ENCODE measurements around the gene PPARD. TPM values are rescaled to one million over a fixed set of nuclear protein-coding genes. Genes with fewer than 3 reads are reported as not detected.
A peak's percentile ranks its signal among the peaks of the same experiment; 100 is the strongest.

PPARD gene
- total and polyA plus RNA-seq, 2 of the 13 experiments (the other 11 are each of a cell fraction or from before 2014, with no cell fraction given), result 6.1 to 13.3 TPM

DNA sequence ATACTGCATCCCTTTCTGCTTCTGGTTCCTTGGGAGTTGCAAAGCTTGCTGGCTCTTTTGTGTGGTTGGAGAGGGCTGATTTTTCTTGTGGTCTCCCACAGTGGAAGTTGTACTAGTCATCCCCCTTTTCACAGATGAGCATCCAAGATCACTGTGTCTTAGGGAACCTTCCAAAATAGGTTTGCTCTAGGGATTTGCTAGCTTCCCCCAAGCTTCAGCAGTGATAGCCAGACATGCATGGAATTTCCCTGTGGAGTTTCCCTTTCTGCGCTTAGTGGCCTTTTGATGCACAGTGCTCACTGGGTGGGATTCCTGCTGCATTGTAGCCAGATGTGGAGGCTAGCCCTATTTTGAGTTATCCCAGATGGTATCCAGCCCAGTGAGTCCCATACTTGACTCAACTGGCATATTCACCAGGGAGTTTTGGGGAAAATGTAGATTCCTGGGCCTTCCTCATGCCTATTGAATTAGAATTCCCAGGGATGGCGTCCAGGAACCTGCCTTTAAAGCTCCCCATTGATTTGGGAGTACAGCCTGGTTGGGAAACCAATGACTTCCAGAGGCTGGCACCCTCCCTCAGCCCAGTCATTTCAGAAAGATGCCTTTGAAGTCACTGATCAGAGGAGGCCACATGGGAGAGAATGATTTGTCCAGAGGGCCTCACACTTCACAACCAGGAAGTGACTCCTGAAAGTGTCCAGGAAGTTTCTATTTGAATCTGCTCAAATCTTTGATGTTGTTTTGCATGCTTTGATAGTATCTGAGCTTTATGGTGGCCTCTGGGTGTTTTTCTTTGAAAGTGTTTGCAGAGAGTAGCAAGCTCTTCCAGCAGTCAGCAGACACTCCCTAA lies 25.9 kb downstream of the PPARD start (continued):
- TF ChIP-seq ZNF17 (CRISPR knock-in tag; IDR thresholded peaks at IDR 0.05) (no peak), ZNF33B (CRISPR knock-in tag; IDR thresholded peaks at IDR 0.05) (no peak), RFX3 (CRISPR knock-in tag; IDR thresholded peaks at IDR 0.05) (no peak), ZNF121 (CRISPR knock-in tag; IDR thresholded peaks at IDR 0.05) (no peak), ZEB1 (IDR thresholded peaks at IDR 0.05; ENCODE audit: insufficient replicate concordance, low read depth) (no peak), ZNF512 (CRISPR knock-in tag; IDR thresholded peaks at IDR 0.05) (no peak), ZMYM2 (CRISPR knock-in tag; IDR thresholded peaks at IDR 0.05) (no peak), GMEB2 (CRISPR knock-in tag; IDR thresholded peaks at IDR 0.05; ENCODE audit: low read depth) (no peak), ZNF574 (CRISPR knock-in tag; IDR thresholded peaks at IDR 0.05) (peak; percentile 36; the same call in 1 of the 2 replicates), ZFP36L2 (CRISPR knock-in tag; IDR thresholded peaks at IDR 0.05) (no peak), ZNF672 (CRISPR knock-in tag; IDR thresholded peaks at IDR 0.05) (no peak), ZSCAN20 (CRISPR knock-in tag; IDR thresholded peaks at IDR 0.05; ENCODE audit: borderline replicate concordance) (no peak), LRRFIP1 (CRISPR knock-in tag; conservative IDR thresholded peaks at IDR 0.05) (no peak)
- TF ChIP-seq, protein P1, sequence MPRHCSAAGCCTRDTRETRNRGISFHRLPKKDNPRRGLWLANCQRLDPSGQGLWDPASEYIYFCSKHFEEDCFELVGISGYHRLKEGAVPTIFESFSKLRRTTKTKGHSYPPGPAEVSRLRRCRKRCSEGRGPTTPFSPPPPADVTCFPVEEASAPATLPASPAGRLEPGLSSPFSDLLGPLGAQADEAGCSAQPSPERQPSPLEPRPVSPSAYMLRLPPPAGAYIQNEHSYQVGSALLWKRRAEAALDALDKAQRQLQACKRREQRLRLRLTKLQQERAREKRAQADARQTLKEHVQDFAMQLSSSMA (CRISPR knock-in tag; IDR thresholded peaks at IDR 0.05), result no peak
- TF ChIP-seq, protein P2, sequence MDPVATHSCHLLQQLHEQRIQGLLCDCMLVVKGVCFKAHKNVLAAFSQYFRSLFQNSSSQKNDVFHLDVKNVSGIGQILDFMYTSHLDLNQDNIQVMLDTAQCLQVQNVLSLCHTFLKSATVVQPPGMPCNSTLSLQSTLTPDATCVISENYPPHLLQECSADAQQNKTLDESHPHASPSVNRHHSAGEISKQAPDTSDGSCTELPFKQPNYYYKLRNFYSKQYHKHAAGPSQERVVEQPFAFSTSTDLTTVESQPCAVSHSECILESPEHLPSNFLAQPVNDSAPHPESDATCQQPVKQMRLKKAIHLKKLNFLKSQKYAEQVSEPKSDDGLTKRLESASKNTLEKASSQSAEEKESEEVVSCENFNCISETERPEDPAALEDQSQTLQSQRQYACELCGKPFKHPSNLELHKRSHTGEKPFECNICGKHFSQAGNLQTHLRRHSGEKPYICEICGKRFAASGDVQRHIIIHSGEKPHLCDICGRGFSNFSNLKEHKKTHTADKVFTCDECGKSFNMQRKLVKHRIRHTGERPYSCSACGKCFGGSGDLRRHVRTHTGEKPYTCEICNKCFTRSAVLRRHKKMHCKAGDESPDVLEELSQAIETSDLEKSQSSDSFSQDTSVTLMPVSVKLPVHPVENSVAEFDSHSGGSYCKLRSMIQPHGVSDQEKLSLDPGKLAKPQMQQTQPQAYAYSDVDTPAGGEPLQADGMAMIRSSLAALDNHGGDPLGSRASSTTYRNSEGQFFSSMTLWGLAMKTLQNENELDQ (CRISPR knock-in tag; IDR thresholded peaks at IDR 0.05; ENCODE audit: borderline replicate concordance), result no peak

All from HepG2 (cell line).